Astrocyte of the spinal cord (primary cell): ENCODE measurements around the gene HPD.
A peak's percentile ranks its signal among the peaks of the same experiment; 100 is the strongest.

Source experiments
- DNase-seq: peaks from one replicate; pipeline ENCODE4 v3.0.0; 2011; ENCODE audit warnings: low read depth, low spot score
- H3K4me3 ChIP-seq: 2 replicates; pipeline ENCODE4 v1.5.1; 2011; ENCODE audit warnings: low read depth, mild to moderate bottlenecking, low read length, moderate library complexity
- in situ Hi-C: cut with HindIII; loops from 2 replicates; pipeline ENCODE4 v1.10.0; 2017; ENCODE audit warnings: low sequenced_read_pairs
- TF ChIP-seq, protein P1 (sequence below): IDR thresholded peaks from 2 replicates; pipeline ENCODE4 v1.5.1; 2012; ENCODE audit warnings: low read depth, mild to moderate bottlenecking, low read length, inconsistent platforms

The HPD gene

DNA sequence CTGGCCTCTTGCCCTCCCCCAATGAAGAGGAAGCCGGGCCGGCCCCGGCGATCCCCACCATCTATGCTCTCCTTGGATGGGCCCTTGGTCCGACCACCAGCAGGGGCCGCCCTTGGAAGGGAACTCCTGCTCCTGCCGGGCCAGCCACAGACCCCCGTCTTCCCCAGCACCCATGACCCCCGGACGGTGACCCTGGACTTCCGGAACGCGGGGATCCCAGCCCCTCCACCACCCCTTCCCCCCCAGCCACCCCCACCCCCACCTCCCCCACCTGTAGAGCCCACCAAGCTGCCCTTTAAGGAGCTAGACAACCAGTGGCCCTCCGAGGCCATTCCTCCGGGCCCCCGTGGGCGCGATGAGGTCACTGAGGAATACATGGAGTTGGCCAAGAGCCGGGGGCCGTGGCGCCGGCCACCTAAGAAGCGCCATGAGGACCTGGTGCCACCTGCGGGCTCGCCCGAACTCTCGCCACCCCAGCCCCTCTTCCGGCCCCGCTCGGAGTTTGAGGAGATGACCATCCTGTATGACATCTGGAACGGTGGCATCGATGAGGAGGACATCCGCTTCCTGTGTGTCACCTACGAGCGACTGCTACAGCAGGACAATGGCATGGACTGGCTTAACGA lies 35.4 kb downstream of the HPD start:
- H3K4me3 ChIP-seq = no peak overlapping the region
- TF ChIP-seq, protein P1, sequence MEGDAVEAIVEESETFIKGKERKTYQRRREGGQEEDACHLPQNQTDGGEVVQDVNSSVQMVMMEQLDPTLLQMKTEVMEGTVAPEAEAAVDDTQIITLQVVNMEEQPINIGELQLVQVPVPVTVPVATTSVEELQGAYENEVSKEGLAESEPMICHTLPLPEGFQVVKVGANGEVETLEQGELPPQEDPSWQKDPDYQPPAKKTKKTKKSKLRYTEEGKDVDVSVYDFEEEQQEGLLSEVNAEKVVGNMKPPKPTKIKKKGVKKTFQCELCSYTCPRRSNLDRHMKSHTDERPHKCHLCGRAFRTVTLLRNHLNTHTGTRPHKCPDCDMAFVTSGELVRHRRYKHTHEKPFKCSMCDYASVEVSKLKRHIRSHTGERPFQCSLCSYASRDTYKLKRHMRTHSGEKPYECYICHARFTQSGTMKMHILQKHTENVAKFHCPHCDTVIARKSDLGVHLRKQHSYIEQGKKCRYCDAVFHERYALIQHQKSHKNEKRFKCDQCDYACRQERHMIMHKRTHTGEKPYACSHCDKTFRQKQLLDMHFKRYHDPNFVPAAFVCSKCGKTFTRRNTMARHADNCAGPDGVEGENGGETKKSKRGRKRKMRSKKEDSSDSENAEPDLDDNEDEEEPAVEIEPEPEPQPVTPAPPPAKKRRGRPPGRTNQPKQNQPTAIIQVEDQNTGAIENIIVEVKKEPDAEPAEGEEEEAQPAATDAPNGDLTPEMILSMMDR = peak; percentile 26
- no peak for DNase-seq
- in situ Hi-C loops = no loop called here

DNA sequence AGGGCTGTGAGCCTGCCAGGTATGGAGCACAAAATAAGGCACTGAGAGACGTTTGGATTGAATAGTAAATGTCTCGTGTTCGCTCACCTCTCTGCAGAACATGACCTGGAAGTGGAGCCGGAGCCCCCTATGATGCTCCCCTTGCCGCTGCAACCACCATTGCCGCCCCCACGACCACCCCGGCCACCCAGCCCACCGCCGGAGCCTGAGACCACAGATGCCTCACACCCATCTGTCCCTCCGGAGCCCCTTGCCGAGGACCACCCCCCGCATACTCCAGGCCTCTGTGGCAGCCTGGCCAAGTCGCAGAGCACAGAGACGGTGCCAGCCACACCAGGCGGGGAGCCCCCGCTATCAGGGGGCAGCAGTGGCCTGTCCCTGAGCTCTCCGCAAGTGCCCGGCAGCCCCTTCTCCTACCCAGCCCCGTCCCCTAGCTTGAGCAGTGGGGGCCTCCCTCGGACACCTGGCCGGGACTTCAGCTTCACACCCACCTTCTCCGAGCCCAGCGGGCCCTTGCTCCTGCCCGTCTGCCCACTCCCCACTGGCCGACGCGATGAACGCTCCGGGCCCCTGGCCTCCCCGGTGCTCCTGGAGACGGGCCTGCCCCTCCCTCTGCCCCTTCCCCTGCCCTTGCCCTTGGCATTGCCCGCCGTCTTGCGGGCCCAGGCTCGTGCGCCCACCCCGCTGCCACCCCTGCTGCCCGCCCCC lies 36.1 kb downstream of the HPD start:
- TF ChIP-seq, protein P1 = no peak
- in situ Hi-C loops = no loop called here
- DNase-seq = no peak
- H3K4me3 ChIP-seq = no peak overlapping the region

DNA sequence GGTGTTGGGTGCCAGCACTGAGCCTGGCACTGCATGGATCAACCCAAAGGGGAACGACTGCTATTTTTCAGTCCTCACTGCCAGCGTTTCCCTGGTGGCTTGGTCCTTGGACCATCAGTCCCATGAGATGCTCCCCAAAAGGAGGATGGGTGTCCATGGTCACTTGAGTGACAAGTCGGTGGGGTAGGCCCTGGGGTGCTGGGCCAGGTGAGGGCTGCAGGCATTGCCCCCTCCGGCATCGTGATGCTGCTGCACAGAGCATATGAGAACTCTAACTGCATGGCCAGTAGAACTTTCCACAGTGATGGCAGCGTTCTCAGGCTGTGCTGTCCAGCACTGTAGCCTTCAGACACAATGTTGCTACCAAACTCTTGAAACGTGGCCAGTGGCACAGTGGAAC lies 38.6 kb downstream of the HPD start:
- TF ChIP-seq, protein P1 = no peak
- no peak overlapping the region for H3K4me3 ChIP-seq
- DNase-seq = no peak
- in situ Hi-C loops = no loop called here

DNA sequence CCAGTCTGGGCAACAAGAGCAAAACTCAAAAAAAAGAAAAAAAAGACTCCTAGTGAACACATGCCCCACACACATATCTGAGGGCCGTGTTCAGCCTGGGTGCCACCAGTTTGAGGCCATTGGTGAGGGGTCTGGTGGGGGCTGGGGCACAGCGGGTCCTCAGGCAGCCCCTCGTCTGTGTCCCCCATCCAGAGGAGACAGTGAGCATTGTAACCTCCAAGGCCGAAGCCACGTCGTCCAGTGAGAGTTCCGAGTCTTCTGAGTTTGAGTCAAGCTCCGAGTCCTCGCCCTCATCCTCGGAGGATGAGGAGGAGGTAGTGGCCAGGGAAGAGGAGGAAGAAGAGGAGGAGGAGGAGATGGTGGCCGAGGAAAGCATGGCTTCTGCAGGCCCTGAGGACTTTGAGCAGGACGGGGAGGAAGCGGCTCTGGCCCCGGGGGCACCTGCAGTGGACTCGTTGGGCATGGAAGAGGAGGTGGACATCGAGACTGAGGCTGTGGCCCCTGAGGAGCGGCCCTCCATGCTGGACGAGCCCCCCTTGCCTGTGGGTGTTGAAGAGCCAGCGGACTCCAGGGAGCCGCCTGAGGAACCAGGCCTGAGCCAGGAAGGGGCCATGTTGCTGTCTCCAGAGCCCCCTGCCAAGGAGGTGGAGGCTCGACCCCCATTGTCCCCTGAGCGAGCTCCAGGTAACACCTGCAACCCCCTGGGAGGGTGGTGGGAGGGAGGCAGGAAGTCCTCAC lies 39.3 kb downstream of the HPD start:
- in situ Hi-C loops = no loop called here
- DNase-seq = no peak
- TF ChIP-seq, protein P1 = no peak
- no peak overlapping the region for H3K4me3 ChIP-seq

DNA sequence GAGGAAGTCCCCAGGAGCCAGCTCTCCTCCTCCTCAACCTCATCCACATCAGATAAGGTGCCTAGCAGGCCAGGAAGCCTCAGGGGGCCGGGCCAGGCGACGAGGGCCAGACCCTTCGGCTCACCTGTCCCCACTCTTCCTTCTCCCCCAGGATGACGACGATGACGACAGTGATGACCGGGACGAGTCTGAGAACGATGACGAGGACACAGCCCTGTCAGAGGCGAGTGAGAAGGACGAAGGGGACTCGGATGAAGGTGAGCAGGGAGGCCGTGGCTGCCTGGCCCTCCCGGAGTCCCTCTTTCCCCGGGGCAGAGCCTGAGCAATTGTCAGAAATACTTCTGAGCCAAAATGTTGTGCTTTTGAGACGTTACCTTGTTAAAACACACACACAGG lies 41.0 kb downstream of the HPD start:
- no peak for DNase-seq
- TF ChIP-seq, protein P1 = no peak
- in situ Hi-C loops = no loop called here
- no peak overlapping the region for H3K4me3 ChIP-seq

DNA sequence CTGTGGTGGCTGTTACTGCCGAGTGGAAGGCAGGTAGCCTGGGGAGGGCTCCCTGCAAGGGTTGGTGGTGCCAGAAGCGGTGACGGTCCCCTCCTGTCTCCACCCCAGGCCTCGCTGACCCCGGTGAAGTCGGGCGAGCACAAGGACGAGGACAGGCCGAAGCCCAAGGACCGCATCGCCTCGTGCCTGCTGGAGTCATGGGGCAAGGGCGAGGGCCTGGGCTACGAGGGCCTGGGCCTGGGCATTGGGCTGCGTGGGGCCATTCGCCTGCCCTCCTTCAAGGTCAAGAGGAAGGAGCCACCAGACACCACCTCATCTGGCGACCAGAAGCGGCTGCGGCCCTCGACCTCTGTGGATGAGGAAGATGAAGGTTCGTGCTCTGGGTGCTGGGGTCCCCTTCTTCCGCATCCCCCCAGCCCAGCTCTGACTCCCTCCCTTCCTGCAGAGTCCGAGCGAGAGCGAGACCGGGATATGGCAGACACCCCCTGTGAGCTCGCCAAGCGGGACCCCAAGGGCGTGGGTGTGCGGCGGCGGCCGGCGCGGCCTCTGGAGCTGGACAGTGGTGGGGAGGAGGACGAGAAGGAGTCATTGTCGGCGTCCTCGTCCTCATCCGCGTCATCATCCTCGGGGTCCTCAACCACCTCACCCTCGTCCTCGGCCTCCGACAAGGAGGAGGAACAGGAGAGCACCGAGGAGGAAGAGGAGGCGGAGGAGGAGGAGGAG lies 41.6 kb downstream of the HPD start:
- in situ Hi-C loops = no loop called here
- H3K4me3 ChIP-seq = no peak overlapping the region
- TF ChIP-seq, protein P1 = no peak
- no peak for DNase-seq
